Neural cell (in vitro differentiated cells): ENCODE results near the gene CISH.
A peak's percentile ranks its signal among the peaks of the same experiment; 100 is the strongest.

ENCODE experiments used
- EP300 ChIP-seq: fragments of 450-650 bp; conservative IDR thresholded peaks from 2 replicates; pipeline ENCODE4 v1.6.1; 2014; ENCODE audit warnings: antibody characterized with exemption, mild to moderate bottlenecking, moderate library complexity; ENCODE audit not compliant: poor library complexity, severe bottlenecking
- EZH2 ChIP-seq: fragments of 200-600, 300-800 bp; shearing (Covaris generic), sonication (generic); IDR thresholded peaks from 2 replicates; pipeline ENCODE4 v1.6.1; 2014; ENCODE audit warnings: antibody characterized with exemption, low read length, borderline replicate concordance, mild to moderate bottlenecking; ENCODE audit not compliant: insufficient read depth, poor library complexity, severe bottlenecking
- POLR2AphosphoS5 ChIP-seq: IDR thresholded peaks from 2 replicates; pipeline ENCODE4 v1.6.1; 2012
- RAD21 ChIP-seq: fragments of 450-650 bp; conservative IDR thresholded peaks from 2 replicates; pipeline ENCODE4 v1.6.1; 2014; ENCODE audit warnings: antibody characterized with exemption, mild to moderate bottlenecking, moderate library complexity
- TF ChIP-seq, protein P1 (sequence below): fragments of 450-650 bp; IDR thresholded peaks from 2 replicates; pipeline ENCODE4 v1.5.1; 2014; ENCODE audit warnings: antibody characterized with exemption, mild to moderate bottlenecking, moderate library complexity; ENCODE audit not compliant: poor library complexity, severe bottlenecking
- TF ChIP-seq, protein P2 (sequence below): IDR thresholded peaks from 2 replicates; pipeline ENCODE4 v1.6.1; 2012; ENCODE audit warnings: borderline replicate concordance

DNA sequence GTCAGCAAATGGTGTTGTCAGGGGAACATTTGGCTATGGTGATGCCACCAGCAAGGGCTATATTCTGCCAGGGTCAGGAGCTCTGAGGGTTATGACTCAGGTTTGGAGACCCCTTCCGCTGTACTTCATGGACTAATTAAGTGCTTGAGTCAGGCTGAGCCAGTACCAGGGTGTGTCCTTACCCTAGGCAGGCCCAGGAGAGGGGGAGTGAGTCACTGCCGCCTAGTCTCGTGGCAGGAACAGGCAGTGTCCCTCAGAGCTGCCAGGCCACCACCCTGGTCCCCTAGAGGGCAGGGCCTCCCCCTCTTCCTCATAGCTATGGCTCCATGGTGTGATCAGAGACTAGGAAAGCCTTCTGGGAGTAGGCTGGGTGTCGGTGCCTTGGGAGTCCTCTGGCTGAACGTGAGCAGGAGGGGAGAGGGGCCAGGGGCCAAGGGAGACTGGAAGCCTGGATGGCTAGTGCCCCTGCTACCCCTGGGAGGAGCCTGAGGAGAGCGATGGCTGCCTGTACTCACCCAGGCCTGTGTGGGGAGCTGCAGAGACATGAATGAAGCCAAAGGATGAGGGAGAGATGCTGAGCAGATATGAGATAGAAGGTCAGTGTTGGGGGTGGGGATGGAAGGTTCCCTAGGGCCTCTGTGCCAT lies 16.0 kb upstream of the CISH start:
- TF ChIP-seq, protein P1, sequence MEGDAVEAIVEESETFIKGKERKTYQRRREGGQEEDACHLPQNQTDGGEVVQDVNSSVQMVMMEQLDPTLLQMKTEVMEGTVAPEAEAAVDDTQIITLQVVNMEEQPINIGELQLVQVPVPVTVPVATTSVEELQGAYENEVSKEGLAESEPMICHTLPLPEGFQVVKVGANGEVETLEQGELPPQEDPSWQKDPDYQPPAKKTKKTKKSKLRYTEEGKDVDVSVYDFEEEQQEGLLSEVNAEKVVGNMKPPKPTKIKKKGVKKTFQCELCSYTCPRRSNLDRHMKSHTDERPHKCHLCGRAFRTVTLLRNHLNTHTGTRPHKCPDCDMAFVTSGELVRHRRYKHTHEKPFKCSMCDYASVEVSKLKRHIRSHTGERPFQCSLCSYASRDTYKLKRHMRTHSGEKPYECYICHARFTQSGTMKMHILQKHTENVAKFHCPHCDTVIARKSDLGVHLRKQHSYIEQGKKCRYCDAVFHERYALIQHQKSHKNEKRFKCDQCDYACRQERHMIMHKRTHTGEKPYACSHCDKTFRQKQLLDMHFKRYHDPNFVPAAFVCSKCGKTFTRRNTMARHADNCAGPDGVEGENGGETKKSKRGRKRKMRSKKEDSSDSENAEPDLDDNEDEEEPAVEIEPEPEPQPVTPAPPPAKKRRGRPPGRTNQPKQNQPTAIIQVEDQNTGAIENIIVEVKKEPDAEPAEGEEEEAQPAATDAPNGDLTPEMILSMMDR = peak; percentile 11
- TF ChIP-seq POLR2AphosphoS5 = no peak
- TF ChIP-seq EZH2 = no peak
- TF ChIP-seq, protein P2, sequence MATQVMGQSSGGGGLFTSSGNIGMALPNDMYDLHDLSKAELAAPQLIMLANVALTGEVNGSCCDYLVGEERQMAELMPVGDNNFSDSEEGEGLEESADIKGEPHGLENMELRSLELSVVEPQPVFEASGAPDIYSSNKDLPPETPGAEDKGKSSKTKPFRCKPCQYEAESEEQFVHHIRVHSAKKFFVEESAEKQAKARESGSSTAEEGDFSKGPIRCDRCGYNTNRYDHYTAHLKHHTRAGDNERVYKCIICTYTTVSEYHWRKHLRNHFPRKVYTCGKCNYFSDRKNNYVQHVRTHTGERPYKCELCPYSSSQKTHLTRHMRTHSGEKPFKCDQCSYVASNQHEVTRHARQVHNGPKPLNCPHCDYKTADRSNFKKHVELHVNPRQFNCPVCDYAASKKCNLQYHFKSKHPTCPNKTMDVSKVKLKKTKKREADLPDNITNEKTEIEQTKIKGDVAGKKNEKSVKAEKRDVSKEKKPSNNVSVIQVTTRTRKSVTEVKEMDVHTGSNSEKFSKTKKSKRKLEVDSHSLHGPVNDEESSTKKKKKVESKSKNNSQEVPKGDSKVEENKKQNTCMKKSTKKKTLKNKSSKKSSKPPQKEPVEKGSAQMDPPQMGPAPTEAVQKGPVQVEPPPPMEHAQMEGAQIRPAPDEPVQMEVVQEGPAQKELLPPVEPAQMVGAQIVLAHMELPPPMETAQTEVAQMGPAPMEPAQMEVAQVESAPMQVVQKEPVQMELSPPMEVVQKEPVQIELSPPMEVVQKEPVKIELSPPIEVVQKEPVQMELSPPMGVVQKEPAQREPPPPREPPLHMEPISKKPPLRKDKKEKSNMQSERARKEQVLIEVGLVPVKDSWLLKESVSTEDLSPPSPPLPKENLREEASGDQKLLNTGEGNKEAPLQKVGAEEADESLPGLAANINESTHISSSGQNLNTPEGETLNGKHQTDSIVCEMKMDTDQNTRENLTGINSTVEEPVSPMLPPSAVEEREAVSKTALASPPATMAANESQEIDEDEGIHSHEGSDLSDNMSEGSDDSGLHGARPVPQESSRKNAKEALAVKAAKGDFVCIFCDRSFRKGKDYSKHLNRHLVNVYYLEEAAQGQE = no peak
- no peak for TF ChIP-seq RAD21
- TF ChIP-seq EP300 = no peak
